HEK293 (cell line): ENCODE data around the gene HTRA2.

ENCODE experiments used
- SCRT2 ChIP-seq: fragments of 450-650 bp; formaldehyde crosslinking; IDR thresholded peaks from 2 replicates; pipeline ENCODE4 v1.5.1; 2016; ENCODE audit warnings: missing biosample characterization, missing genetic modification characterization
- YY1 ChIP-seq: fragments of 450-650 bp; formaldehyde crosslinking; IDR thresholded peaks from 2 replicates; pipeline ENCODE4 v1.5.1; 2018; ENCODE audit warnings: missing biosample characterization, missing genetic modification characterization
- ZBTB7A ChIP-seq: fragments of 450-650 bp; formaldehyde crosslinking; IDR thresholded peaks from 2 replicates; pipeline ENCODE4 v1.5.1; 2016; ENCODE audit warnings: low read depth, missing biosample characterization, missing genetic modification characterization
- ZFP37 ChIP-seq: fragments of 450-650 bp; formaldehyde crosslinking; IDR thresholded peaks from 2 replicates; pipeline ENCODE4 v1.5.1; 2016; ENCODE audit warnings: missing biosample characterization, missing genetic modification characterization
- ZNF133 ChIP-seq: fragments of 450-650 bp; formaldehyde crosslinking; IDR thresholded peaks from 2 replicates; pipeline ENCODE4 v1.5.1; 2016; ENCODE audit warnings: missing biosample characterization, missing genetic modification characterization
- ZNF174 ChIP-seq: fragments of 450-650 bp; formaldehyde crosslinking; IDR thresholded peaks from 2 replicates; pipeline ENCODE4 v1.5.0; 2017; ENCODE audit warnings: missing biosample characterization, mild to moderate bottlenecking, missing genetic modification characterization
- ZNF2 ChIP-seq: fragments of 450-650 bp; formaldehyde crosslinking; IDR thresholded peaks from 2 replicates; pipeline ENCODE4 v1.5.1; 2016; ENCODE audit warnings: missing biosample characterization, missing genetic modification characterization
- ZNF248 ChIP-seq: fragments of 450-650 bp; formaldehyde crosslinking; IDR thresholded peaks from 2 replicates; pipeline ENCODE4 v1.5.1; 2017; ENCODE audit warnings: missing biosample characterization, missing genetic modification characterization
- ZNF292 ChIP-seq: fragments of 450-650 bp; formaldehyde crosslinking; IDR thresholded peaks from 2 replicates; pipeline ENCODE4 v1.5.1; 2016; ENCODE audit warnings: low read depth, missing biosample characterization, missing genetic modification characterization, borderline replicate concordance
- ZNF335 ChIP-seq: fragments of 450-650 bp; formaldehyde crosslinking; conservative IDR thresholded peaks from 2 replicates; pipeline ENCODE4 v1.5.1; 2016; ENCODE audit warnings: missing biosample characterization, missing genetic modification characterization
- ZNF350 ChIP-seq: fragments of 450-650 bp; formaldehyde crosslinking; IDR thresholded peaks from 2 replicates; pipeline ENCODE4 v1.5.0; 2017; ENCODE audit warnings: missing biosample characterization, mild to moderate bottlenecking, missing genetic modification characterization
- ZNF571 ChIP-seq: fragments of 450-650 bp; formaldehyde crosslinking; IDR thresholded peaks from 2 replicates; pipeline ENCODE4 v1.5.0; 2017; ENCODE audit warnings: missing biosample characterization, missing genetic modification characterization
- ZNF585B ChIP-seq: fragments of 450-650 bp; formaldehyde crosslinking; IDR thresholded peaks from 2 replicates; pipeline ENCODE4 v1.5.1; 2016; ENCODE audit warnings: missing biosample characterization, missing genetic modification characterization
- ZNF777 ChIP-seq: fragments of 450-650 bp; formaldehyde crosslinking; IDR thresholded peaks from 2 replicates; pipeline ENCODE4 v1.5.1; 2017; ENCODE audit warnings: missing biosample characterization, missing genetic modification characterization, borderline replicate concordance
- ZSCAN16 ChIP-seq: fragments of 450-650 bp; formaldehyde crosslinking; IDR thresholded peaks from 2 replicates; pipeline ENCODE4 v1.5.1; 2016; ENCODE audit warnings: missing biosample characterization, missing genetic modification characterization
- ZXDB ChIP-seq: fragments of 450-650 bp; formaldehyde crosslinking; IDR thresholded peaks from 2 replicates; pipeline ENCODE4 v1.5.1; 2016; ENCODE audit warnings: missing biosample characterization, missing genetic modification characterization
- TF ChIP-seq, protein P1 (sequence below): fragments of 450-650 bp; formaldehyde crosslinking; IDR thresholded peaks from 2 replicates; pipeline ENCODE4 v1.5.1; 2016; ENCODE audit warnings: missing biosample characterization, missing genetic modification characterization
- TF ChIP-seq, protein P2 (sequence below): fragments of 450-650 bp; formaldehyde crosslinking; IDR thresholded peaks from 2 replicates; pipeline ENCODE4 v1.5.1; 2016; ENCODE audit warnings: missing biosample characterization, missing genetic modification characterization
- TF ChIP-seq, protein P3 (sequence below): fragments of 450-650 bp; formaldehyde crosslinking; IDR thresholded peaks from 2 replicates; pipeline ENCODE4 v1.5.1; 2016; ENCODE audit warnings: missing biosample characterization, missing genetic modification characterization
- TF ChIP-seq, protein P4 (sequence below): sonication (generic); formaldehyde crosslinking; IDR thresholded peaks from 2 replicates; pipeline ENCODE4 v1.8.1; 2022; ENCODE audit warnings: mild to moderate bottlenecking, moderate library complexity, missing genetic modification reagents
- TF ChIP-seq, protein P5 (sequence below): fragments of 450-650 bp; formaldehyde crosslinking; IDR thresholded peaks from 2 replicates; pipeline ENCODE4 v1.5.1; 2016; ENCODE audit warnings: missing biosample characterization, missing genetic modification characterization
- TF ChIP-seq, protein P6 (sequence below): fragments of 450-650 bp; formaldehyde crosslinking; optimal IDR thresholded peaks from 2 replicates; pipeline ENCODE3; 2016; ENCODE audit warnings: missing biosample characterization, mild to moderate bottlenecking, missing genetic modification characterization
- TF ChIP-seq, protein P7 (sequence below): fragments of 450-650 bp; formaldehyde crosslinking; IDR thresholded peaks from 2 replicates; pipeline ENCODE4 v1.5.1; 2016; ENCODE audit warnings: missing biosample characterization, missing genetic modification characterization

HTRA2 gene

DNA sequence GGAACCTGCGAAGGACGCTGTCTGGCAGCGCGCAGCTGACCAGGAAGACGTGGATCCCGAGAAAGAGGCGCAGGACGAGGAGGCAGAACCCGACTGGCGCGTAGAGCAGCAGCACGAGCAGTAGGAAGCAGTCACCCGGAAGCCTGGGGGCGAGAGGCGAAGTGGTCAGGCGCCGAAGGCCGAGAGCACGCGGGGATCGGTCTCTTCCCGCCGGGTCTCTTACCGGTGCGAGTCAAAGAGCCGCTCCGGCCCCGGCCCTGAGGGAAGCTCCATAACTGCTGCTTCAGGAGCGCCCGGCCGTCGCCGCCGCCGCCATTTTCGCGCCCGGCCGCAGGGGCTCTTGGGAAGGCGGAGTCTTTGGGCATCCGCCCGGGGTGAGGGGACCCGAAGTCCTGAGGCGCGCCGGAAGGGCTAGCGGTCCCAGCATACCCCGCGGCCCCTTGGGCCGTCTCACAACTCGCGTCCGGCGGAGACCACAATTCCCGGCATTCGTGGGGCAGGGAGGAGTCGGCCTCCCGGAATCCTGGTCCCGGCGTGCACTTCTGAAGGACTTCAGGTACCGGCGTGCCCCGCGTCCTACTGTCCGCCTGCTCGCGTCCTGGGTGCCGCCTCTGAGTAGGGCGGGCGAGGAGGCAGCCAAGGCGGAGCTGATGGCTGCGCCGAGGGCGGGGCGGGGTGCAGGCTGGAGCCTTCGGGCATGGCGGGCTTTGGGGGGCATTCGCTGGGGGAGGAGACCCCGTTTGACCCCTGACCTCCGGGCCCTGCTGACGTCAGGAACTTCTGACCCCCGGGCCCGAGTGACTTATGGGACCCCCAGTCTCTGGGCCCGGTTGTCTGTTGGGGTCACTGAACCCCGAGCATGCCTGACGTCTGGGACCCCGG is at the start of gene HTRA2, which contains the start of gene AUP1 (continued):
- TF ChIP-seq, protein P1, sequence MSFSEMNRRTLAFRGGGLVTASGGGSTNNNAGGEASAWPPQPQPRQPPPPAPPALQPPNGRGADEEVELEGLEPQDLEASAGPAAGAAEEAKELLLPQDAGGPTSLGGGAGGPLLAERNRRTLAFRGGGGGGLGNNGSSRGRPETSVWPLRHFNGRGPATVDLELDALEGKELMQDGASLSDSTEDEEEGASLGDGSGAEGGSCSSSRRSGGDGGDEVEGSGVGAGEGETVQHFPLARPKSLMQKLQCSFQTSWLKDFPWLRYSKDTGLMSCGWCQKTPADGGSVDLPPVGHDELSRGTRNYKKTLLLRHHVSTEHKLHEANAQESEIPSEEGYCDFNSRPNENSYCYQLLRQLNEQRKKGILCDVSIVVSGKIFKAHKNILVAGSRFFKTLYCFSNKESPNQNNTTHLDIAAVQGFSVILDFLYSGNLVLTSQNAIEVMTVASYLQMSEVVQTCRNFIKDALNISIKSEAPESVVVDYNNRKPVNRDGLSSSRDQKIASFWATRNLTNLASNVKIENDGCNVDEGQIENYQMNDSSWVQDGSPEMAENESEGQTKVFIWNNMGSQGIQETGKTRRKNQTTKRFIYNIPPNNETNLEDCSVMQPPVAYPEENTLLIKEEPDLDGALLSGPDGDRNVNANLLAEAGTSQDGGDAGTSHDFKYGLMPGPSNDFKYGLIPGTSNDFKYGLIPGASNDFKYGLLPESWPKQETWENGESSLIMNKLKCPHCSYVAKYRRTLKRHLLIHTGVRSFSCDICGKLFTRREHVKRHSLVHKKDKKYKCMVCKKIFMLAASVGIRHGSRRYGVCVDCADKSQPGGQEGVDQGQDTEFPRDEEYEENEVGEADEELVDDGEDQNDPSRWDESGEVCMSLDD (tag by site-specific recombination), result peak; percentile 95
- no peak for TF ChIP-seq ZNF174 (tag by site-specific recombination)
- peak; percentile 85 for TF ChIP-seq ZXDB (tag by site-specific recombination)
- peak; percentile 88 for TF ChIP-seq ZNF335 (tag by site-specific recombination)
- TF ChIP-seq ZNF133 (tag by site-specific recombination), result no peak
- TF ChIP-seq, protein P2, sequence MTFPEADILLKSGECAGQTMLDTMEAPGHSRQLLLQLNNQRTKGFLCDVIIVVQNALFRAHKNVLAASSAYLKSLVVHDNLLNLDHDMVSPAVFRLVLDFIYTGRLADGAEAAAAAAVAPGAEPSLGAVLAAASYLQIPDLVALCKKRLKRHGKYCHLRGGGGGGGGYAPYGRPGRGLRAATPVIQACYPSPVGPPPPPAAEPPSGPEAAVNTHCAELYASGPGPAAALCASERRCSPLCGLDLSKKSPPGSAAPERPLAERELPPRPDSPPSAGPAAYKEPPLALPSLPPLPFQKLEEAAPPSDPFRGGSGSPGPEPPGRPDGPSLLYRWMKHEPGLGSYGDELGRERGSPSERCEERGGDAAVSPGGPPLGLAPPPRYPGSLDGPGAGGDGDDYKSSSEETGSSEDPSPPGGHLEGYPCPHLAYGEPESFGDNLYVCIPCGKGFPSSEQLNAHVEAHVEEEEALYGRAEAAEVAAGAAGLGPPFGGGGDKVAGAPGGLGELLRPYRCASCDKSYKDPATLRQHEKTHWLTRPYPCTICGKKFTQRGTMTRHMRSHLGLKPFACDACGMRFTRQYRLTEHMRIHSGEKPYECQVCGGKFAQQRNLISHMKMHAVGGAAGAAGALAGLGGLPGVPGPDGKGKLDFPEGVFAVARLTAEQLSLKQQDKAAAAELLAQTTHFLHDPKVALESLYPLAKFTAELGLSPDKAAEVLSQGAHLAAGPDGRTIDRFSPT (tag by site-specific recombination), result no peak
- TF ChIP-seq, protein P3, sequence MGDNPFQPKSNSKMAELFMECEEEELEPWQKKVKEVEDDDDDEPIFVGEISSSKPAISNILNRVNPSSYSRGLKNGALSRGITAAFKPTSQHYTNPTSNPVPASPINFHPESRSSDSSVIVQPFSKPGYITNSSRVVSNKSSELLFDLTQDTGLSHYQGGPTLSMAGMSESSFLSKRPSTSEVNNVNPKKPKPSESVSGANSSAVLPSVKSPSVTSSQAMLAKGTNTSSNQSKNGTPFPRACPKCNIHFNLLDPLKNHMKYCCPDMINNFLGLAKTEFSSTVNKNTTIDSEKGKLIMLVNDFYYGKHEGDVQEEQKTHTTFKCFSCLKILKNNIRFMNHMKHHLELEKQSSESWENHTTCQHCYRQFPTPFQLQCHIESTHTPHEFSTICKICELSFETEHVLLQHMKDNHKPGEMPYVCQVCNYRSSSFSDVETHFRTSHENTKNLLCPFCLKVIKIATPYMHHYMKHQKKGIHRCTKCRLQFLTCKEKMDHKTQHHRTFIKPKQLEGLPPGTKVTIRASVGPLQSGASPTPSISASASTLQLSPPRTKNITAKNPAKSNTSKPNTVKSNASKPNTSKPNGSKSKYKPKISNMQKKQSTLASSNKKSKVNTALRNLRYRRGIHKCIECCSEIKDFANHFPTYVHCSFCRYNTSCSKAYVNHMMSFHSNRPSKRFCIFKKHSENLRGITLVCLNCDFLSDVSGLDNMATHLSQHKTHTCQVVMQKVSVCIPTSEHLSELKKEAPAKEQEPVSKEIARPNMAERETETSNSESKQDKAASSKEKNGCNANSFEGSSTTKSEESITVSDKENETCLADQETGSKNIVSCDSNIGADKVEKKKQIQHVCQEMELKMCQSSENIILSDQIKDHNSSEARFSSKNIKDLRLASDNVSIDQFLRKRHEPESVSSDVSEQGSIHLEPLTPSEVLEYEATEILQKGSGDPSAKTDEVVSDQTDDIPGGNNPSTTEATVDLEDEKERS (tag by site-specific recombination), result no peak
- TF ChIP-seq, protein P4, sequence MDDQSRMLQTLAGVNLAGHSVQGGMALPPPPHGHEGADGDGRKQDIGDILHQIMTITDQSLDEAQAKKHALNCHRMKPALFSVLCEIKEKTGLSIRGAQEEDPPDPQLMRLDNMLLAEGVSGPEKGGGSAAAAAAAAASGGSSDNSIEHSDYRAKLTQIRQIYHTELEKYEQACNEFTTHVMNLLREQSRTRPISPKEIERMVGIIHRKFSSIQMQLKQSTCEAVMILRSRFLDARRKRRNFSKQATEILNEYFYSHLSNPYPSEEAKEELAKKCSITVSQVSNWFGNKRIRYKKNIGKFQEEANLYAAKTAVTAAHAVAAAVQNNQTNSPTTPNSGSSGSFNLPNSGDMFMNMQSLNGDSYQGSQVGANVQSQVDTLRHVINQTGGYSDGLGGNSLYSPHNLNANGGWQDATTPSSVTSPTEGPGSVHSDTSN, result no peak
- TF ChIP-seq SCRT2 (tag by site-specific recombination), result peak; percentile 77
- peak; percentile 89 for TF ChIP-seq YY1 (tag by site-specific recombination)
- no peak for TF ChIP-seq ZNF248 (tag by site-specific recombination)
- TF ChIP-seq ZSCAN16 (tag by site-specific recombination), result no peak
- peak; percentile 87 for TF ChIP-seq ZBTB7A (tag by site-specific recombination)
- TF ChIP-seq ZFP37, result peak; percentile 74; the same call in 1 of the 2 replicates
- TF ChIP-seq, protein P5, sequence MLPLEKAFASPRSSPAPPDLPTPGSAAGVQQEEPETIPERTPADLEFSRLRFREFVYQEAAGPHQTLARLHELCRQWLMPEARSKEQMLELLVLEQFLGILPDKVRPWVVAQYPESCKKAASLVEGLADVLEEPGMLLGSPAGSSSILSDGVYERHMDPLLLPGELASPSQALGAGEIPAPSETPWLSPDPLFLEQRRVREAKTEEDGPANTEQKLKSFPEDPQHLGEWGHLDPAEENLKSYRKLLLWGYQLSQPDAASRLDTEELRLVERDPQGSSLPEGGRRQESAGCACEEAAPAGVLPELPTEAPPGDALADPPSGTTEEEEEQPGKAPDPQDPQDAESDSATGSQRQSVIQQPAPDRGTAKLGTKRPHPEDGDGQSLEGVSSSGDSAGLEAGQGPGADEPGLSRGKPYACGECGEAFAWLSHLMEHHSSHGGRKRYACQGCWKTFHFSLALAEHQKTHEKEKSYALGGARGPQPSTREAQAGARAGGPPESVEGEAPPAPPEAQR (tag by site-specific recombination), result no peak
- no peak for TF ChIP-seq ZNF585B (tag by site-specific recombination)
- no peak for TF ChIP-seq ZNF292
- no peak for TF ChIP-seq ZNF350 (tag by site-specific recombination)
- TF ChIP-seq ZNF2, result no peak; the same call in 1 of the 2 replicates
- TF ChIP-seq, protein P6, sequence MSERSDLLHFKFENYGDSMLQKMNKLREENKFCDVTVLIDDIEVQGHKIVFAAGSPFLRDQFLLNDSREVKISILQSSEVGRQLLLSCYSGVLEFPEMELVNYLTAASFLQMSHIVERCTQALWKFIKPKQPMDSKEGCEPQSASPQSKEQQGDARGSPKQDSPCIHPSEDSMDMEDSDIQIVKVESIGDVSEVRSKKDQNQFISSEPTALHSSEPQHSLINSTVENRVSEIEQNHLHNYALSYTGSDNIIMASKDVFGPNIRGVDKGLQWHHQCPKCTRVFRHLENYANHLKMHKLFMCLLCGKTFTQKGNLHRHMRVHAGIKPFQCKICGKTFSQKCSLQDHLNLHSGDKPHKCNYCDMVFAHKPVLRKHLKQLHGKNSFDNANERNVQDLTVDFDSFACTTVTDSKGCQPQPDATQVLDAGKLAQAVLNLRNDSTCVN (tag by site-specific recombination), result peak; percentile 83
- TF ChIP-seq, protein P7, sequence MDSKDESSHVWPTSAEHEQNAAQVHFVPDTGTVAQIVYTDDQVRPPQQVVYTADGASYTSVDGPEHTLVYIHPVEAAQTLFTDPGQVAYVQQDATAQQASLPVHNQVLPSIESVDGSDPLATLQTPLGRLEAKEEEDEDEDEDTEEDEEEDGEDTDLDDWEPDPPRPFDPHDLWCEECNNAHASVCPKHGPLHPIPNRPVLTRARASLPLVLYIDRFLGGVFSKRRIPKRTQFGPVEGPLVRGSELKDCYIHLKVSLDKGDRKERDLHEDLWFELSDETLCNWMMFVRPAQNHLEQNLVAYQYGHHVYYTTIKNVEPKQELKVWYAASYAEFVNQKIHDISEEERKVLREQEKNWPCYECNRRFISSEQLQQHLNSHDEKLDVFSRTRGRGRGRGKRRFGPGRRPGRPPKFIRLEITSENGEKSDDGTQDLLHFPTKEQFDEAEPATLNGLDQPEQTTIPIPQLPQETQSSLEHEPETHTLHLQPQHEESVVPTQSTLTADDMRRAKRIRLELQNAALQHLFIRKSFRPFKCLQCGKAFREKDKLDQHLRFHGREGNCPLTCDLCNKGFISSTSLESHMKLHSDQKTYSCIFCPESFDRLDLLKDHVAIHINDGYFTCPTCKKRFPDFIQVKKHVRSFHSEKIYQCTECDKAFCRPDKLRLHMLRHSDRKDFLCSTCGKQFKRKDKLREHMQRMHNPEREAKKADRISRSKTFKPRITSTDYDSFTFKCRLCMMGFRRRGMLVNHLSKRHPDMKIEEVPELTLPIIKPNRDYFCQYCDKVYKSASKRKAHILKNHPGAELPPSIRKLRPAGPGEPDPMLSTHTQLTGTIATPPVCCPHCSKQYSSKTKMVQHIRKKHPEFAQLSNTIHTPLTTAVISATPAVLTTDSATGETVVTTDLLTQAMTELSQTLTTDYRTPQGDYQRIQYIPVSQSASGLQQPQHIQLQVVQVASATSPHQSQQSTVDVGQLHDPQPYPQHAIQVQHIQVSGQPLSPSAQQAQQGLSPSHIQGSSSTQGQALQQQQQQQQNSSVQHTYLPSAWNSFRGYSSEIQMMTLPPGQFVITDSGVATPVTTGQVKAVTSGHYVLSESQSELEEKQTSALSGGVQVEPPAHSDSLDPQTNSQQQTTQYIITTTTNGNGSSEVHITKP, result peak; percentile 86
- TF ChIP-seq ZNF571 (tag by site-specific recombination), result no peak
- TF ChIP-seq ZNF777 (tag by site-specific recombination), result 0 out of 2 replicates have a peak, but pooled peaks have one; percentile 16
